ENCODE results near the gene IFNL4.
"Not testable (repeated sequence)": the region's sequence is repeated elsewhere in the genome, so short reads cannot be mapped to it uniquely, and the experiment has no call there.

IFNL4 gene

GRCh38 chr19:39270036-39270871, 21.6 kb upstream of the IFNL4 start:
- no peaks in the 10 kb centered on the region for H3K36me3 ChIP-seq (ENCODE audit: control insufficient read depth, insufficient read depth, low read length)
- no peak for DNase-seq (ENCODE audit: extremely low read depth, insufficient read length)
- no peaks in the 10 kb centered on the region; the same call in 1 of the 2 replicates for H3K27me3 ChIP-seq (replicated peaks; ENCODE audit: control insufficient read depth, insufficient read depth, low read length)
- H3K4me3 ChIP-seq (replicated peaks; ENCODE audit: low read depth, low read length): no peak overlapping the region
- TF ChIP-seq CTCF (IDR thresholded peaks at IDR 0.05; ENCODE audit: insufficient read depth, low read length, poor library complexity, severe bottlenecking): no peak

DNA sequence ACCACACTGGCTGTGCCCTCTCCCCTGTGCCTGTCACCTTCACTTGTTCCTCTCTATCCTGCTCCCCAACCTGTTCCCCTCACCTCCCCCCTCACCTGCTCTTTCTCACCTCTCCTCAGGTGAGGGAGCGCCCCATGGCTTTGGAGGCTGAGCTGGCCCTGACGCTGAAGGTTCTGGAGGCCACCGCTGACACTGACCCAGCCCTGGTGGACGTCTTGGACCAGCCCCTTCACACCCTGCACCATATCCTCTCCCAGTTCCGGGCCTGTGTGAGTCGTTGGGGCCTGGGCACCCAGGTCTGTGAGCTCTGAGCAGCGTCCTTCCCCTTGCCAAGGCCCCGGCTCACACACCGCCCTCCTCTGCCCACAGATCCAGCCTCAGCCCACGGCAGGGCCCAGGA, 20.7 kb upstream of the IFNL4 start:
- not testable (repeated sequence) for H3K36me3 ChIP-seq (ENCODE audit: control insufficient read depth, insufficient read depth, low read length); H3K27me3 ChIP-seq (replicated peaks; ENCODE audit: control insufficient read depth, insufficient read depth, low read length); H3K4me3 ChIP-seq (replicated peaks; ENCODE audit: low read depth, low read length); DNase-seq (ENCODE audit: extremely low read depth, insufficient read length)

GRCh38 chr19:39268531-39269223, 20.0 kb upstream of the IFNL4 start:
- not testable (repeated sequence) for DNase-seq (ENCODE audit: extremely low read depth, insufficient read length); H3K27me3 ChIP-seq (replicated peaks; ENCODE audit: control insufficient read depth, insufficient read depth, low read length); H3K36me3 ChIP-seq (ENCODE audit: control insufficient read depth, insufficient read depth, low read length); H3K4me3 ChIP-seq (replicated peaks; ENCODE audit: low read depth, low read length)

GRCh38 chr19:39268085-39268484, 19.4 kb upstream of the IFNL4 start, which contains the start of gene IFNL2:
Gene IFNL2, plus strand, starts transcription at chr19:39268396. Its CDS starts 173 bp downstream, at chr19:39268569.
- not testable (repeated sequence) for H3K27me3 ChIP-seq (replicated peaks; ENCODE audit: control insufficient read depth, insufficient read depth, low read length); H3K4me3 ChIP-seq (replicated peaks; ENCODE audit: low read depth, low read length); DNase-seq (ENCODE audit: extremely low read depth, insufficient read length); H3K36me3 ChIP-seq (ENCODE audit: control insufficient read depth, insufficient read depth, low read length)

GRCh38 chr19:39265321-39265916, 16.8 kb upstream of the IFNL4 start:
- no peaks in the 10 kb centered on the region for H3K36me3 ChIP-seq (ENCODE audit: control insufficient read depth, insufficient read depth, low read length)
- no peaks in the 10 kb centered on the region; the same call in 1 of the 2 replicates for H3K27me3 ChIP-seq (replicated peaks; ENCODE audit: control insufficient read depth, insufficient read depth, low read length)
- TF ChIP-seq CTCF (IDR thresholded peaks at IDR 0.05; ENCODE audit: insufficient read depth, low read length, poor library complexity, severe bottlenecking): no peak
- H3K4me3 ChIP-seq (replicated peaks; ENCODE audit: low read depth, low read length): no peak overlapping the region
- DNase-seq (ENCODE audit: extremely low read depth, insufficient read length): no peak

GRCh38 chr19:39264306-39265290, 15.9 kb upstream of the IFNL4 start:
- no peaks in the 10 kb centered on the region for H3K36me3 ChIP-seq (ENCODE audit: control insufficient read depth, insufficient read depth, low read length)
- H3K27me3 ChIP-seq (replicated peaks; ENCODE audit: control insufficient read depth, insufficient read depth, low read length): no peaks in the 10 kb centered on the region; the same call in 1 of the 2 replicates
- DNase-seq (ENCODE audit: extremely low read depth, insufficient read length): no peak
- TF ChIP-seq CTCF (IDR thresholded peaks at IDR 0.05; ENCODE audit: insufficient read depth, low read length, poor library complexity, severe bottlenecking): no peak
- no peak overlapping the region for H3K4me3 ChIP-seq (replicated peaks; ENCODE audit: low read depth, low read length)

All from GM06990 (cell line).